Left forelimb (tissue), 1 donor: Measurements from ENCODE around the gene AK3.

ENCODE experiments used
- DNase-seq: peaks from one replicate; pipeline ENCODE4 v3.0.0-alpha.2; 2018; ENCODE audit warnings: low spot score

Gene AK3

DNA sequence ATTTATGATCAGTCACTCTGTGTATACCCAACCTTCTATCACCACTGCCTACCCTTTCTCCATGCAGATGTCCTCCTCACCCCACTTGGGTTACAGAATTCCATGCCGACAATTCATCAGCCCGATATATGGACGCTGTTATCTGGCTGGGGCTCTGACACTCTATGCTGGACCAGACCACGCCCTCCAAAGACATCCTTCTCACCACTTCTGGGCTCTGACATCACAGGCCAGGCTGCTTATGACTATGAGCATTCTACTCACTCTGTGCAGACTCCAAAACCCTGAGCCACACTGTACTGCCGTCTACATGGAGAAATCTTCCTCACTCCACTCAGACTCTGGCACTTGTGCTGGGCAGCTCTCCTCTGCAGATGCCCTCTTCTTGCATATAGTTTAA is 7.6 kb upstream of the AK3 start:
- no peak for DNase-seq

DNA sequence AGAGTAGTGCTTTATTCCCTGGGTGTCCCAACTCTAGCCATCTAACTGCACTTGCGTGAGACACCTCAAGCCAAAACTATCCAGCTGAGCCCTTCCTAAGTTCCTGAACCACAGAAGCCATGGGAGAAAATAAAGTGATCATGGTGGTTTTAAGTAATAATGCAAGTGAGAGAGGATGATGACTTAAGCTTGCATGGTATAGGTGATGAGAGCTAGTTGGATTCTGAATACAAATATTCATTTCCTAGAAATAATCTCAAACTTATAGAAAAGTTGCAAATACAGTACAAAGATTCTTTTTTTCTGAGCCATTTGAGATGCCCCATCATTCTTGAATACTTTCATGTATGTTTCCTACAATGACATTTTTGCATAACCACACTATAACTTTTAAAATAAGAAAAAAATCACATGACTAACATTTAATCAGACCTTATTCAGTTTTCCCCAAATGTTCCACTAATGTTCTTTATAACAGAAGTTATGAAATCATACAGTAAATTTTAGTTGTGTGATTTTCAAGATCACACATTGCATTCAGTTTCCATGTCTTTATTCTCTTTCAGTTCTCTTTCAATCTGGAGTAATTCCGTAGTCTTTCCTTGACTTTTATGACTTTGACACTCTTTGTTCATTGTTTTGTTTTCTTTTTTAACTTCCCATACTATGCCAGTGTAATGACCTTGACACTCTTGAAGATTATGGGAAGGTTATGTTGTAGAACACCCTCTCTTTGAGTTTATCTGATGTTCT is 5.5 kb upstream of the AK3 start:
- DNase-seq: no peak

DNA sequence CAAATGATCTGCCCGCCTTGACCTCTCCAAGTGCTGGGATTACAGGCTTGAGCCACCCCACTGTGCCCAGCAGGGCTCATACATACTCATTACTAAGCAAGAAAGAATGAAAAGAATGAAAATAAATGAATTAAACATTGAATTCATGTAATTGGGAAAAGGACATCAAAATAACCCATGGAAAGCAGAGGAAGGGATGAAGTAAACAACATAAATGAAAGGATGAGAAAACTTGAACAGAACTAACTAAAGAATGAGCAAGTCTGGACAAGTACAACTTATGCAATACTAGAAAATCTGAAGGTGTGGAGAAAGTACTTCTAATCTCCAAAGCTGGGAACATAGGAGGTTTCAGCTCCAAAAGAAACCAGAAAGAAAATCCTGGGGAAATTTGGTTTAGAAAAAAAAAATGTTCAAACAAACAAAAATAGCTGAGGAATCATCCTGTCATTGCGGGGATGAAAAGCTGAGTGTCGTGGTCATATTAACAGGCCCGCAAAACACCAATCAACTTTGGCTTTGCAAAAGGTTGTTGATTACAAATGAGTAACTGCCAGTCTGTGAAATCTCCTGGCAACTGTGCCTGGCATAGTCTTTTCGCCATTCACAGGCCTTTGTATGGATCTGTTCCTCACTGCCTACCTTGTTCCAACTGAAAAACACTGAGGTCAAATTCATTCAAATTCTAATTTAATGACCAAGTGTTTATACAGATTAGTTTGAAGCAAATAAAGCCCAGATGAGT is 2.3 kb upstream of the AK3 start:
- no peak for DNase-seq

DNA sequence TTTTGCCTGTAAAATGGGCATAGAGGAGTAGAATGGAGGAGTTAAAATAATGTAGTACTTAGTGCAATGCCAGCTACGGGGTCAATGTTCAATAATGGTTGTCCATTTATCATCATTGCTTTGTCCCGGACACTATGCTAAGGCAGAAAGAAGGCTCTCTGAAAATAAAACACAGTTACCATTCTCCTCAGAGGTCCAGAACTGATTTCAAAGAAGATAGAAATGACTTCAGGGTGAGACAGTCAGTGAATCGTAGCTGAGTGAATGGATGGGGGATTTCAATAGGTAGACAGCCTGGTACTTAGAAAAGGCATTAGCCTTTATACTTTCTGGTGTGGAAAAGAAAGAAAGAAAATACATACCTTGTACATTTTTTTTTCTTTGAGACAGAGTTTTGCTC is 1.2 kb upstream of the AK3 start:
- no peak for DNase-seq

DNA sequence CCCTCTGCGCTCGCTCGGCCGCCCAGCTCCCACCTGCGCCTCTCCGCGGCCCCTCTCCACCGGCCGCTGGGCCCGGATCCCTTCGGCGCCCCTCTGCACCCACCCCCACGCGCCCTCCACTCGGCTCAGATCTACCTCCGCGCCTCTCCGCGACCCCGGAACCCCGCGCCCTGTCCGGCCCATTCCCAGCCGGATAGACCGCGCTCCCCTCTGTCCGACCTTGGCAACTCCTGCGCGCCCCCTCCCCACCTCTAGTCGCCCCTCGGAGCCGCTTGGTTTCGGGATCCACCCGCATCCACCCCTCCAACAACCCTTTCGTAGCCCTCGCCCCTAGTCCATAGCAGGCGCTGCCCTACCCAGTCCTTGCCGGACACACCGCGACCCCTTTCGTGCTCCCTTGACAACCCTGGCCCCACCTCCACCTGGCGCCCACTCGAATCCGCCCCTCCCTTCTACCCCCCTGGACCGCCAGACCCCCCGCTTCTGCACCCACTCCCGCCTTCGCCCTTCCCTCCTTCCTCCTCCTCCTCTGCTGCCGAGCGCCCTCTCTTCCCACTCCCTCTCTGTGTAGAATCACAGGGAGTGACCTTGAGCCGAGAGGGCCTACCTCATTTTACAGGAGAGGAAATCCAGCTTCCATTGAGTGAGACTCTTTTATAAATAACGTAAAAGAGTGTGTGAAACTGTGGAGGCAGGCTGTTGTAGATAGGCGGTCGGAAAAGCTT is 525 bp upstream of the AK3 start:
- DNase-seq: peak; percentile 70

DNA sequence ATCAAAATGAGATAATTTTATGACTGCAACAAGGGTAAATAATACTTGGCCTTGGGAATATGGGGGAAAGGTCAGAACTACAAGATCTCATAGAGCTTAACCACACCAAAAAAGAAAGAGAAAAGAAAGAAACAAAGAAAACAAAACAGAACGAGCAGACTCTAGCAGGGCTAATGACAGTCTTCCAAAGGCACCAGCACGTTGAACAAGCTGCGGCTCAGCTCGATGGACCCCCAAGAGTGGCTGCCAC is 689 bp downstream of the AK3 start:
- DNase-seq: no peak

DNA sequence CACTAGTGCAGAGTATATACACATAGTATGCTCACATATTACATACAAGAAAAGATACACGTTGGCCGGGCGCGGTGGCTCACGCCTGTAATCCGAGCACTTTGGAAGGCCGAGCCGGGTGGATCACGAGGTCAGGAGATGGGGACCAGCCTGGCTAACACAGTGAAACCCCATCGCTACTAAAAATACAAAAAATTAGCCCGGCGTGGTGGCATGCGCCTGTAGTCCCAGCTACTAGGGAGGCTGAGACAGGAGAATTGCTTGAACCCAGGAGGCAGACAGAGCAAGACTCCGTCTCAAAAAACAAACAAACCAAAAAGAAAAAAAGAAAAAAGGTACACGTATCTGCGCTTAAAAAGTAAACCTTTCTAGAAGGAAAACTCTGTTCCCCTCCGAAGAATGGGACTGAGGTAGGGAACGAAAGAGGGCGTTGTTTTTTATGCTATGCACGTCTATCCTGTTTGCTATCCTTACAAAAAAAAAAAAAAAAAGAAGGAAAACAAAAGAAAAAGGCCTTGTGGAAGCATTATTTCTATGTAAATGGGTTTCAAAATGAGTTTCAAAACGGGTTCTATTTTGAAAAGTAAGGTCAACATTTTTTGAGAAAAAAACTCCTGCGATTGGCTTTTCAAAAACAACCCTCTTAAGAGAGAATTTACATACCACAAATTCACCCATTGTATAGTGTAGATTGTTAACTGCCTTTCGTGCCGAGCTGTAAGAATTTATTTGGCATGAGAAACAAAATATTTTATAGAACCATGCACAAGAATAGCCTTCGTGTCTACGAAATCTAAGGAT is 1.2 kb downstream of the AK3 start:
- no peak for DNase-seq

DNA sequence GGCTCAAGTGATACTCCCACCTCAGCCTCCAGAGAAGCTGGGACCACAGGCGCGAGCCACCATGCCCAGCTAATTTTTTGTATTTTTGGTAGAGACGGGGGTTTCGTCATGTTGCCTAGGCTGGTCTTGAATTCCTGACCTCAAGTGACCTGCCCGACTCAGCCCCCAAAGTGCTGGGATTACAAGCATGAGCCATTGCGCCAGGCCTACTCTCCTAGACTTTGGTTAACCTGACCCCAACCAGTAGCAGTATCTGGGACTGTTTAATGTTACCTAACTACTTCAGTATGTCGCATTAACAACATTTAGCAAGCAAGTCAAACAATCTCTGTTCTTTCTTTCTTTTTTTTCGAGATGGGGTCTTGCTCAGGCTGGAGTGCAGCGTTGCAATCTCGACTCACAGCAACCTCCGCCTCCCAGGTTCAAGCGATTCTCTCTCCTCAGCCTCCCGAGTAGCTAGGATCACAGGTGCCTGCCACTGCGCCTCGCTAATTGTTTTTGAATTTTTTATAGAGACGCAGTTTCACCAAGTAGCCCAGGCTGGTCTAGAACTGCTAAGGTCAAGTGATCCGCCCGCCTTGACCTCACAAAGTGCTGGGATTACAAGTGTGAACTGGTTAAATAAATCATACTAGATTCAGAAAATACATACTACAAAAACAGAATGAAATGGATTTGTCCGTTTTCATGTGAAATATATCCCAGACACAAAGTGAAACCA is 2.0 kb downstream of the AK3 start:
- no peak for DNase-seq

DNA sequence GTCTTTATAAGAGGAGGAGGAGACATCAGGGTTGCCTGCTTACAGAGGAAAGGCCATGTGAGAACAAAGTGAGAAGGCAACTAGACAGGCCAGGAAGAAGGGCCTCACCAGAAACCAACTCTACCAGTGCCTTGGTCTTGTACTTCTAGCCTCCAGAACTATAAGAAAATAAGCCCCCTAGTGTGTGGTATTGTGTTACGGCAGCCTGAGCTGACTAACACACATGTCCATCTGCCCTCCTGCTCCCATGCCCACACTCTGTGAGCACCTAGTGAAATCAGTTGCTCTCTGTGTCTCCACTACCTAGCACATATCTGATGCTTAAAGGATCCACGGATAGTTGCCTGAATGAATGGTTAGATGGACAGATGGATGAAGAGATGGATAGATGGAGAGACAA is 6.9 kb downstream of the AK3 start:
- DNase-seq: no peak

DNA sequence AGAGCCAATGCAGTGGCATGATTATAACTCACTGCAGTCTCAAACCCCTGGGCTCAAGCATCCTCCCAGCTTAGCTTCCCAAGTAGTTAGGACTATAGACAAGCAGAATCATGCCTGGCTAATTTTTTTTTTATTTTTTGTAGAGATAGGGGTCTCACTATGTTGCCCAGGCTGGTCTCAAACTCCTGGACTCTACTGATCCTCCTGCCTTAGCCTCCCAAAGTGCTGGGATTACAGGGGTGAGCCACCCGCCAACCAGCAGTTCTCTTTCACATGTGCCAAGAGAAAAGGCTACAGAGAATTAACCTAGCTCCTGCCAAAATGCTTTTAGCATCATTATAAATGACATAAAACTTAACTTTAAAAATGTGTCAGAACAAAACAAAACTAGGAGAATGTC is 8.1 kb downstream of the AK3 start:
- DNase-seq: no peak

DNA sequence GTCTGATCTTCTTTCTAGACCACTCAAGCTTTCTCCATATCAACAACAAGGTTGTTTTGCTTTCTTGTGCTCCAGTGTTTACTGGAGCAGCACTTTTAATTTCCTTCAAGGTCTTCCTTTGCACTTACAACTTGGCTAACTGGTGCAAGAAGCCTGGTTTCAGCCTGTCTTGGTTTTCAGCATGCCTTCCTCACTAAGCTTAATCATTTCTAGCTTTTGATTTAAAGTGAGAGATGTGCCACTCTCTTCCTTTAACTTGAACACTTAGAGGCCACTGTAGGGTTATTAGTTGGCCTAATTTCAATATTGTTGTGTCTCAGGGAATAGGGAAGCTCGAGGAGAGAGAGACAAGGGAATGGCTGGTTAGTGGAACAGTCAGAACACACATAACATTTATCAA is 13.4 kb downstream of the AK3 start:
- no peak for DNase-seq

DNA sequence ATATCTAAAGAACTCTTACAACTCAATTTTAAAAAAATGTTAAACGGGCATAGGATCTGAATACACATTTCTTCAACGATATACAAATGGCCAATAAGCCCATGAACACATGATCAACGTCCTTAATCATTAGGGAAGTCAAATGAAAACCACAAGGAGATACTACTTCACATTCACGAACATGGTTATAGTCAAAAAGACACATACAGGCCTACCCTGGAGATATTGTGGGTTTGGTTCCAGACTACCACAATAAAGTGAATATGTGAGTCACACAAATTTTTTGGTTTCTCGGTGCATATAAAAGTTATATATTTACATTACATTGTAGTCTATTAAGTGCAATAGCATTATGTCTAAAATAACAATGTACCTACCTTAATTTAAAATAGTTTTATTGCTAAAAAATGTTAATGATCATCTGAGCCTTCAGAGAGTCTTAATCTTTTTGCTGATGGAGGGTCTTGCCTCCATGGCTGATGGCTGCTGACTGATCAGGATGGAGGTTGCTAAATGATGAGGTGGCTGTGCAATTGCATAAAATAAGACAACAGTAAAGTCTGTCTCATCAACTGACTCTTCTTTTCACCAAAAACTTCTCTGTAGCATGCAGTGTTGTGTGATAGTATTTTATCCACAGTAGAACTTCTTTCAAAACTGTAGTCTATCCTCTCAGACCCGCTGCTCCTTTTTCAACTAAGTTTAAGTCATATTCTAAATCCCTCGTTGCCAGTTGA is 15.1 kb downstream of the AK3 start:
- DNase-seq: no peak

DNA sequence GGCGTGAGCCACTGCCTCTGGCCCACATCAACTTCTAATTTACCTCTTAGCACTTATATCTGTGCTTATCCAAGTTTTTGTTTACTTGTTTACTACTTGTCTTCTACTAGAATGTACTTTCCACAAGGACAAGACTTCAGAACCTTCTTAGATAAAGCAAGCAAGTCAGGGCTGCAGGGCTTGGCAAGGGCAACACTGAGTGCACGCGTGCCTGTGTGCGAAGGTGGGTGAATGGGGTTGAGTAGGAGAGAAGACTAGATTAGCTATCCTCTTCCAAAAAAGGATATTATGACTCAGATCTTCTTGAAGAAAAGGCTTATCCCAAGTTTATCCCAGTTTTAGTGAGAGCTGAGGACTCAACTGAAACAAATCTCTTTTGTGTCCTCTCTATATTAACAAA is 19.3 kb downstream of the AK3 start:
- DNase-seq: no peak

DNA sequence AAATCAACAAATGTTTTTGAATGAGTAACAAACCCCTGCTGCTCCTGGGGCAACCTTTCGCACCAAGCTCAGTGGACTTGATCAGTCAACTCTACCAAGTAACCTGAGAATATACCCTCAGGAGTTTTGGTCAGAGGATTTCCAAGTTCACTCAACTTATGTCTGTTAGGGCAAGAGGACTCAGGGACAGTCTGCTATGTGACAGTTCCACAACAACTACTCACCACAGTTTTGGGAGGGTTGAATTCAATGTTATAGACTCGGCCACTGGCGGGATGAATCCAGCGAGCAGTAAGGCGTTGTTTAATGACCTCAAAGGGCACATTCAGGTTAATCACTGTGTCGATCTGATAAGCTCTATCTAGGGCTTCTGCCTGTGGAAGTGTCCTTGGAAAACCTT is 22.1 kb downstream of the AK3 start:
- DNase-seq: no peak

DNA sequence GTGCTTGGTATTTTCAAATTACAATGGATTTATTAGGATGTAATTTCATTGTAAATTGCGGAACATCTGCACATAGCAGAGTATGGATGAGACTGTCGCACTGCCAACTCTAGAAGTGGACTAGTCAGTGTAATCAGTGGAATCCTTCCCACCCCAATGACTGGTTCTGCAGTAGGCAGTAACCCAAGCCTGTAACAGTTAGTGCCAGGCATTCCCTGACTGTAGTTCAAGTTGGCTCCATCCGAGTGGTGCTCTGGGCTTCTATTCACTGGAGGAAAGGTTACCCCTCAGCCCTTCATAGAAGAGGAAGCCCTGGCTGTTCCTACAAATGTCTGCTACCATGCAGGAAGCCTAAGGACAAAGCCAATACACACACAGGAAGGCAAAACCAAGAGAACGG is 23.2 kb downstream of the AK3 start:
- no peak for DNase-seq

DNA sequence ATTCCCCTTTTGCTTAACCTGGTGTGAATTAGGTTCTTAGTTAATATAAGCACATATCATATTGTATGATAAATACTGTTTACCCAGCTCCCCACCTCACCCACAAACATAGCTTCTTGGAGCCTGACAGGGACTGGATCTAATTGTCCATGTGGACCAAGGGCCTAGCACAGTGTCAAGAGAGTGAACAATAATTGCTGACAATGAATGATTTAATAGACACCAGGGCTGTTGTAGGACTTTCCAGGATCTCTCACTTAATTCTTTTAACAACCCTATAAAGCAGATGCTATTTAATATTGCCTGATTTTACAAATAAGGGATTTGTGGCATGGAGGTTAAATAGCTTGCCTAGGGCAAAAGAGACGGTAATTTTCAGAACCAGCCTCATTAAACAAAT is 24.8 kb downstream of the AK3 start:
- no peak for DNase-seq

DNA sequence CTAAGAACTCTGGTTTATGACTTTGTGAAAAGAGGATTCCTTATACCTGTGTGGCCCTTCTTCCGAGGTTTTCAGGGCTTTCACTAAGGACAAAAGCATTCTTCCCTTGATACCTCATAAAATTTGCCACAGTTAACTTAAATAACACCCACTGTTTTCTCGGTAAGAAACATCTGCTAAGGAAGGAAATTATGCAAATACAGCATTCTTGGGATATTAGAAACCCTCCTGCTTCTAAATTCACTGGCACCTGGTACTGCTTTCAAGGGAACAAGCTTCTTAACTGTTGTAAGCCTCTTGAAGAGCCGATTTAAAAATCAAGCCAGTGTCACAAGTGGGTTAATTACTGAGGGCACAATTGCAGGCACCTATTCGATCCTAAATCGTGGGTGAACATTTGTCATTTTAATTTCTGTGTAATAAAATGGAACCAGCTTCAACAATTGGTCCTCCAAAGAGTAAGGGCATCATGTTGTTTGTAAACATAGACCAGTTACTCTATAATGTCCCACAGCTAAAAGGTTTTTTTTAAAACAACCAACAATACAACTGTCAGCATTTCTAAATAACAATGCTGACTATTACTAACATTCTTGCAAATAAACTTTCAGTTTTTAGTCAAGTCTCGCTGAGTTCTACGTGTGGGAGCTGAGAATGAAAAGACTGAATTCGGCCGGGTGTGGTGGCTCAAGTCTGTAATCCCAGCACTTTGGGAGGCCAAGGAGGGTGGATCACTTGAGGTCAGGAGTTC is 26.6 kb downstream of the AK3 start:
- DNase-seq: no peak

DNA sequence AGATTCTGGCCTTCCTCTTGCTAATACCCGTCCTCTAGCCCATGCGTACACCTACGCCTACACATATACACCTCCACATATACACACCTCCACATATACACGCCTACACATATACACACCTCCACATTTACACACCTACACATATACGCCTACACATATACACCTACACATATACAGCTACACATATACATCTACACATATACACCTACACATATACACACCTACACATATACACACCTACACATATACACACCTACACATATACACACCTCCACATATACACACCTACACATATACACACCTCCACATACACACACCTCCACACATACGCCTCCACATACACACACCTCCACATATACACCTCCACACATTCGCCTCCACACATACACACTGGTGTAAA is 27.2 kb downstream of the AK3 start:
- no peak for DNase-seq

DNA sequence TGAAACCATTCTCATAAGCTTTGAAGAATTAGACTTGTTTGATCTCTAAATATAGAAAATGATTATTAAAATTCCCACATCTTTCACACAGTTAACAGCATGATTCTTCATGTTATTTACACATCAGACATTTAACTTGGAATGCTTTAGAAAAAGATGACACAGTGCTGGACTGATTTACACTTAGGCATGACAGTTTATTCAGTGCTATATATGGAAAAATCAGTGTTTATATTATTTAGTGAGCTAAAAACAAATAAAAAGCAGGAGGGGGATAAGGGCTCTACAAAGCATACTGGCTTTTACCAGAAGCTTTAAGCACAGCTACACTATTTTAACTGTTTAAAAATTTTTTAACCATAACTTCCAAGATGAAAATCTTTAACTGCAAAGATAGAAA is 31.6 kb downstream of the AK3 start:
- DNase-seq: no peak

DNA sequence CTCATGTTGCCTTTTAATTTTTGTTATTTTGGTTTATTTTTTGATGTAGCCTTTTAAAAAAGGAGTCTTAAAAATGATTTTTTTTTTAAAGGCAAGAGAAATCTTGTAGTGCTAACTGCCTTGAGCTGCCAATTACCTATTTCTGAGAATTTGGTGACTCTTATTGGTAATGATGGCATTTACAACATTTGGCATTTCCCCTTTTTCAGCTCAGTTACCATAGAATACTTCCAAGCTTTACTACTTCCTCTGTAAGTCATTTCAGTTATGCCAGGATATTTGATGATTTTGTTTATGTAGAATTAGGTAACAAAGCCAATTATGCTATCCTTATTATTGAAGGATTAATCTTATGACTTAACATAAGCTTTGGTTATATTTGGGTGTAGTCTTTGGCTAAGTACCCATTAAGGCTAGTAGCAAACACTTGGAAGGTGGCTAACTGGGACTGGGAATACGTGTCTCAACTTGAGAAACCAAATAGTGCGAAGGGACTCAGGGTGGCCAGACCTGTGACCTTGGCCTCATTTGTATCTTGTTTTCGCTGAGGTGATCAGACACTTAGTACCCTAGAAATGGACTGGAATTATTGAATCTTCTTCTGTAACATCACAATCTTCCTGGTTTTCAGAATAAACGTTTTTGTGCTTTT is 33.9 kb downstream of the AK3 start:
- no peak for DNase-seq
